GM12872 (cell line): ENCODE measurements around the gene CAMK1D.

ENCODE experiments used
- CTCF ChIP-seq: IDR thresholded peaks from 3 replicates; pipeline ENCODE4 v1.5.1; 2011; ENCODE audit warnings: low read depth, mild to moderate bottlenecking, low read length, moderate library complexity; ENCODE audit not compliant: insufficient read depth

Gene CAMK1D

GRCh38 chr10:12877150-12877549 is 527.8 kb downstream of the CAMK1D start:
- TF ChIP-seq CTCF, result no peak

GRCh38 chr10:12880423-12880822 is 531.1 kb downstream of the CAMK1D start:
- no peak for TF ChIP-seq CTCF

GRCh38 chr10:12884851-12885250 is 535.5 kb downstream of the CAMK1D start:
- TF ChIP-seq CTCF, result no peak
